ENCODE results near the gene CUX1.
"Not testable (repeated sequence)": the region's sequence is repeated elsewhere in the genome, so short reads cannot be mapped to it uniquely, and the experiment has no call there.

GRCh38 chr7:102301367-102301766, 483.9 kb downstream of the CUX1 start:
- TF ChIP-seq EZH2 (IDR thresholded peaks at IDR 0.05; ENCODE audit: borderline replicate concordance, low read depth, low read length, severe bottlenecking); CTCF (IDR thresholded peaks at IDR 0.05; ENCODE audit: borderline replicate concordance, extremely low read depth, low read length, poor library complexity, severe bottlenecking): not testable (repeated sequence)
